ENCODE data around the gene FLNA. TPM values are rescaled to one million over a fixed set of nuclear protein-coding genes. Genes with fewer than 3 reads are reported as not detected.

FLNA gene
- total and polyA plus RNA-seq, 2 of the 13 experiments (the other 11 are each of a cell fraction or from before 2014, with no cell fraction given) = 83.4 to 174 TPM

DNA sequence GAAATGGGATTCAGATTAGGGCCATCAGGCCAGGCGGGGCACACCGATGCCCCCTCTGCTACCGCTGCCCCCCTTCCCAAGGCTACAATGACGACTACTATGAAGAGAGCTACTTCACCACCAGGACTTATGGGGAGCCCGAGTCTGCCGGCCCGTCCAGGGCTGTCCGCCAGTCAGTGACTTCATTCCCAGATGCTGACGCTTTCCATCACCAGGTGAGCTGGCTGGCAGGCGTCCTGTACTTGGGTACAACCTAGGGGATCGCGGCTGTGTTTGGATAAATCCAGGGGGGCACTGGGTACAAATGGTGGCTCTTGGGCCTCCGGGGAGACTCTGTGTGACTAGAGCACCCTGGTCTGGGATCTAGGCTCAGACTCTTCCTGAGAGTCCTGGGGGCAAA, 5.7 kb upstream of the FLNA start (continued):
- TF ChIP-seq HNF1A (IDR thresholded peaks at IDR 0.05; ENCODE audit: low read depth) (no peak), HNF1A (CRISPR knock-in tag; IDR thresholded peaks at IDR 0.05; ENCODE audit: borderline replicate concordance) (no peak), ARID5B (CRISPR knock-in tag; IDR thresholded peaks at IDR 0.05) (no peak), ZFP41 (CRISPR knock-in tag; IDR thresholded peaks at IDR 0.05; ENCODE audit: borderline replicate concordance) (no peak), NFKBIZ (CRISPR knock-in tag; IDR thresholded peaks at IDR 0.05) (no peak), SIX4 (CRISPR knock-in tag; IDR thresholded peaks at IDR 0.05) (no peak), MTA1 (CRISPR knock-in tag; IDR thresholded peaks at IDR 0.05; ENCODE audit: borderline replicate concordance) (no peak), TFDP1 (CRISPR knock-in tag; IDR thresholded peaks at IDR 0.05; ENCODE audit: borderline replicate concordance) (no peak), MXD4 (CRISPR knock-in tag; IDR thresholded peaks at IDR 0.05) (no peak), WIZ (CRISPR knock-in tag; IDR thresholded peaks at IDR 0.05) (no peak), ATF1 (CRISPR knock-in tag; IDR thresholded peaks at IDR 0.05) (no peak), ZNF431 (CRISPR knock-in tag; IDR thresholded peaks at IDR 0.05; ENCODE audit: borderline replicate concordance, low read depth) (no peak), SUZ12 (IDR thresholded peaks at IDR 0.05; ENCODE audit: low read depth, low read length) (no peak), ARID2 (CRISPR knock-in tag; IDR thresholded peaks at IDR 0.05; ENCODE audit: borderline replicate concordance) (no peak)
- TF ChIP-seq, protein P1, sequence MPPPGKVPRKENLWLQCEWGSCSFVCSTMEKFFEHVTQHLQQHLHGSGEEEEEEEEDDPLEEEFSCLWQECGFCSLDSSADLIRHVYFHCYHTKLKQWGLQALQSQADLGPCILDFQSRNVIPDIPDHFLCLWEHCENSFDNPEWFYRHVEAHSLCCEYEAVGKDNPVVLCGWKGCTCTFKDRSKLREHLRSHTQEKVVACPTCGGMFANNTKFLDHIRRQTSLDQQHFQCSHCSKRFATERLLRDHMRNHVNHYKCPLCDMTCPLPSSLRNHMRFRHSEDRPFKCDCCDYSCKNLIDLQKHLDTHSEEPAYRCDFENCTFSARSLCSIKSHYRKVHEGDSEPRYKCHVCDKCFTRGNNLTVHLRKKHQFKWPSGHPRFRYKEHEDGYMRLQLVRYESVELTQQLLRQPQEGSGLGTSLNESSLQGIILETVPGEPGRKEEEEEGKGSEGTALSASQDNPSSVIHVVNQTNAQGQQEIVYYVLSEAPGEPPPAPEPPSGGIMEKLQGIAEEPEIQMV (CRISPR knock-in tag; IDR thresholded peaks at IDR 0.05; ENCODE audit: low read depth) = no peak
- TF ChIP-seq, protein P2, sequence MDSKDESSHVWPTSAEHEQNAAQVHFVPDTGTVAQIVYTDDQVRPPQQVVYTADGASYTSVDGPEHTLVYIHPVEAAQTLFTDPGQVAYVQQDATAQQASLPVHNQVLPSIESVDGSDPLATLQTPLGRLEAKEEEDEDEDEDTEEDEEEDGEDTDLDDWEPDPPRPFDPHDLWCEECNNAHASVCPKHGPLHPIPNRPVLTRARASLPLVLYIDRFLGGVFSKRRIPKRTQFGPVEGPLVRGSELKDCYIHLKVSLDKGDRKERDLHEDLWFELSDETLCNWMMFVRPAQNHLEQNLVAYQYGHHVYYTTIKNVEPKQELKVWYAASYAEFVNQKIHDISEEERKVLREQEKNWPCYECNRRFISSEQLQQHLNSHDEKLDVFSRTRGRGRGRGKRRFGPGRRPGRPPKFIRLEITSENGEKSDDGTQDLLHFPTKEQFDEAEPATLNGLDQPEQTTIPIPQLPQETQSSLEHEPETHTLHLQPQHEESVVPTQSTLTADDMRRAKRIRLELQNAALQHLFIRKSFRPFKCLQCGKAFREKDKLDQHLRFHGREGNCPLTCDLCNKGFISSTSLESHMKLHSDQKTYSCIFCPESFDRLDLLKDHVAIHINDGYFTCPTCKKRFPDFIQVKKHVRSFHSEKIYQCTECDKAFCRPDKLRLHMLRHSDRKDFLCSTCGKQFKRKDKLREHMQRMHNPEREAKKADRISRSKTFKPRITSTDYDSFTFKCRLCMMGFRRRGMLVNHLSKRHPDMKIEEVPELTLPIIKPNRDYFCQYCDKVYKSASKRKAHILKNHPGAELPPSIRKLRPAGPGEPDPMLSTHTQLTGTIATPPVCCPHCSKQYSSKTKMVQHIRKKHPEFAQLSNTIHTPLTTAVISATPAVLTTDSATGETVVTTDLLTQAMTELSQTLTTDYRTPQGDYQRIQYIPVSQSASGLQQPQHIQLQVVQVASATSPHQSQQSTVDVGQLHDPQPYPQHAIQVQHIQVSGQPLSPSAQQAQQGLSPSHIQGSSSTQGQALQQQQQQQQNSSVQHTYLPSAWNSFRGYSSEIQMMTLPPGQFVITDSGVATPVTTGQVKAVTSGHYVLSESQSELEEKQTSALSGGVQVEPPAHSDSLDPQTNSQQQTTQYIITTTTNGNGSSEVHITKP (CRISPR knock-in tag; IDR thresholded peaks at IDR 0.05; ENCODE audit: low read depth) = no peak

All from HepG2 (cell line).